Esophagus mucosa (tissue), 1 donor: ENCODE results near the gene NDUFS3. TPM values are rescaled to one million over a fixed set of nuclear protein-coding genes. Genes with fewer than 3 reads are reported as not detected.
"Not testable (repeated sequence)": the region's sequence is repeated elsewhere in the genome, so short reads cannot be mapped to it uniquely, and the experiment has no call there.

Experiments used
- ATAC-seq: fragments of 200-7000 bp; cut with Tn5 transposase; one replicate; pipeline ENCODE4 v1.9.1; 2020
- total RNA-seq: library from RNA; stranded (reverse); gene quantifications from one replicate; pipeline ENCODE4 v1.2.4, GENCODE V29; 2023
- donor health status: DM: yes; HTN: yes; CAD: no.

NDUFS3 gene
- total RNA-seq, 1 donor from 2014 or later = 103 TPM

GRCh38 chr11:47560426-47560825 is 18.4 kb upstream of the NDUFS3 start:
- no peak for ATAC-seq

GRCh38 chr11:47562393-47562792 is 16.5 kb upstream of the NDUFS3 start:
- ATAC-seq = not testable (repeated sequence)

- ATAC-seq = not testable (repeated sequence)
These were observed 14.5 kb upstream of the NDUFS3 start for GRCh38 chr11:47564366-47564765.

- ATAC-seq = peak; percentile 23
These were observed 13.9 kb upstream of the NDUFS3 start for GRCh38 chr11:47564933-47565339.

GRCh38 chr11:47565340-47566148 is 13.3 kb upstream of the NDUFS3 start, which contains the start of gene PTPMT1:
Gene PTPMT1, plus strand, starts transcription at chr11:47565599. Its CDS starts 24 bp downstream, at chr11:47565623.
- ATAC-seq = peak; percentile 93

- peak; percentile 20 for ATAC-seq
These were observed 12.7 kb upstream of the NDUFS3 start for GRCh38 chr11:47566149-47566698.

GRCh38 chr11:47569646-47570045 is 9.2 kb upstream of the NDUFS3 start:
- ATAC-seq = no peak

- ATAC-seq = no peak
These were observed 8.1 kb upstream of the NDUFS3 start for GRCh38 chr11:47570651-47571356.

GRCh38 chr11:47571357-47571729 is 7.5 kb upstream of the NDUFS3 start:
- peak; percentile 50 for ATAC-seq

GRCh38 chr11:47571895-47572294 is 7.0 kb upstream of the NDUFS3 start:
- ATAC-seq = no peak

- ATAC-seq = no peak
These were observed 6.1 kb upstream of the NDUFS3 start for GRCh38 chr11:47572715-47573255.

- no peak for ATAC-seq
These were observed 5.6 kb upstream of the NDUFS3 start for GRCh38 chr11:47573321-47573720.

GRCh38 chr11:47577460-47578041 is 1.3 kb upstream of the NDUFS3 start:
- ATAC-seq = no peak

GRCh38 chr11:47583844-47584243 is 5.0 kb downstream of the NDUFS3 start:
- no peak for ATAC-seq

- no peak for ATAC-seq
These were observed 7.4 kb downstream of the NDUFS3 start, which contains the start of gene FAM180B for GRCh38 chr11:47586098-47586855. Gene FAM180B, plus strand, starts transcription at chr11:47586678. Its CDS starts 91 bp downstream, at chr11:47586769.

GRCh38 chr11:47587039-47587716 is 8.3 kb downstream of the NDUFS3 start:
- ATAC-seq = no peak

- peak; percentile 11 for ATAC-seq
These were observed 9.0 kb downstream of the NDUFS3 start for GRCh38 chr11:47587723-47588326.

- ATAC-seq = no peak
These were observed 10.2 kb downstream of the NDUFS3 start for GRCh38 chr11:47589118-47589517.

- no peak for ATAC-seq
These were observed 10.7 kb downstream of the NDUFS3 start for GRCh38 chr11:47589584-47589976.

GRCh38 chr11:47589977-47590861 is 11.3 kb downstream of the NDUFS3 start:
- no peak for ATAC-seq
